GM23338 (cell line): ENCODE results near the gene MYORG. TPM values are rescaled to one million over a fixed set of nuclear protein-coding genes. Genes with fewer than 3 reads are reported as not detected.

Experiments
- ATAC-seq: fragments of 200-7000 bp; cut with Tn5 transposase; 3 replicates; pipeline ENCODE4 v1.9.1; 2020
- DNase-seq: peaks from one replicate; pipeline ENCODE4 v3.0.0-alpha.2; 2015; ENCODE audit warnings: low spot score
- H2AFZ ChIP-seq: fragments of 200-600 bp; sonication (generic); 2 replicates; pipeline ENCODE4 v1.8.0; 2016; ENCODE audit warnings: antibody characterized with exemption, mild to moderate bottlenecking, moderate library complexity
- H3F3A ChIP-seq: fragments of 200-600 bp; sonication (generic); replicated peaks from 2 replicates; pipeline ENCODE4 v1.8.0; 2017; ENCODE audit warnings: antibody characterized with exemption, mixed run types, low read depth
- H3K27ac ChIP-seq: fragments of 200-600 bp; sonication (generic); 2 replicates; pipeline ENCODE4 v1.6.1; 2016; ENCODE audit warnings: low read depth
- H3K27me3 ChIP-seq: fragments of 200-600 bp; sonication (generic); 2 replicates; pipeline ENCODE4 v1.8.0; 2016; ENCODE audit warnings: mild to moderate bottlenecking, mixed run types, moderate library complexity; ENCODE audit not compliant: insufficient read depth
- H3K36me3 ChIP-seq: fragments of 200-600 bp; sonication (generic); 2 replicates; pipeline ENCODE4 v1.8.0; 2016; ENCODE audit warnings: mild to moderate bottlenecking; ENCODE audit not compliant: insufficient read depth
- H3K4me1 ChIP-seq: fragments of 200-600 bp; sonication (generic); 2 replicates; pipeline ENCODE4 v1.8.0; 2016; ENCODE audit warnings: mild to moderate bottlenecking, moderate library complexity; ENCODE audit not compliant: insufficient read depth
- H3K4me2 ChIP-seq: fragments of 200-600 bp; sonication (generic); 2 replicates; pipeline ENCODE4 v1.7.1; 2017; ENCODE audit warnings: mixed run types
- H3K4me3 ChIP-seq: fragments of 200-600 bp; sonication (generic); 2 replicates; pipeline ENCODE4 v1.6.1; 2016; ENCODE audit warnings: mixed run types
- H3K79me2 ChIP-seq: fragments of 200-600 bp; sonication (generic); replicated peaks from 2 replicates; pipeline ENCODE4 v1.8.0; 2017; ENCODE audit warnings: mild to moderate bottlenecking; ENCODE audit not compliant: insufficient read depth
- H3K9me2 ChIP-seq: fragments of 200-600 bp; sonication (generic); 2 replicates; pipeline ENCODE4 v1.8.0; 2017; ENCODE audit not compliant: insufficient read depth
- H4K20me1 ChIP-seq: fragments of 200-600 bp; sonication (generic); replicated peaks from 2 replicates; pipeline ENCODE4 v1.8.0; 2017; ENCODE audit warnings: mild to moderate bottlenecking; ENCODE audit not compliant: insufficient read depth
- H3K27ac Mint-ChIP-seq: 2 replicates; pipeline ENCODE4 v1.8.0; 2020; ENCODE audit warnings: inconsistent platforms, mild to moderate bottlenecking, moderate library complexity, mixed read lengths
- H3K27me3 Mint-ChIP-seq: 3 replicates; pipeline ENCODE4 v1.8.0; 2022; ENCODE audit warnings: low read depth, mild to moderate bottlenecking, moderate library complexity, mixed read lengths, inconsistent platforms; ENCODE audit not compliant: insufficient read depth, poor library complexity
- H3K36me3 Mint-ChIP-seq: 3 replicates; pipeline ENCODE4 v1.8.0; 2021; ENCODE audit warnings: low read depth, mild to moderate bottlenecking, inconsistent platforms, moderate library complexity, mixed read lengths
- H3K4me1 Mint-ChIP-seq: 3 replicates; pipeline ENCODE4 v1.8.0; 2020; ENCODE audit warnings: mild to moderate bottlenecking, inconsistent platforms, mixed read lengths
- H3K4me3 Mint-ChIP-seq: 3 replicates; pipeline ENCODE4 v1.8.0; 2021; ENCODE audit warnings: moderate library complexity, mild to moderate bottlenecking, inconsistent platforms, mixed read lengths
- H3K9me3 Mint-ChIP-seq: 3 replicates; pipeline ENCODE4 v1.8.0; 2020; ENCODE audit warnings: moderate library complexity, mild to moderate bottlenecking, inconsistent platforms, mixed read lengths
- CREB1 ChIP-seq: fragments of 250-450 bp; sonication (Bioruptor Pico); IDR thresholded peaks from 2 replicates; pipeline ENCODE4 v1.5.0; 2020; ENCODE audit warnings: low read depth, mild to moderate bottlenecking, moderate library complexity
- EZH2 ChIP-seq: fragments of 200-600 bp; sonication (generic); IDR thresholded peaks from one replicate; pipeline ENCODE4 v1.8.0; 2017; ENCODE audit warnings: antibody characterized with exemption, mild to moderate bottlenecking, low read depth; ENCODE audit not compliant: unreplicated experiment
- EZH2phosphoT487 ChIP-seq: fragments of 200-600 bp; sonication (generic); IDR thresholded peaks from one replicate; pipeline ENCODE4 v1.8.1; 2018; ENCODE audit warnings: antibody characterized with exemption; ENCODE audit not compliant: unreplicated experiment
- JUNB ChIP-seq: IDR thresholded peaks from one replicate; pipeline ENCODE4 v1.6.1; 2016; ENCODE audit warnings: antibody characterized with exemption; ENCODE audit not compliant: unreplicated experiment
- NANOG ChIP-seq: IDR thresholded peaks from 2 replicates; pipeline ENCODE4 v1.6.1; 2016; ENCODE audit warnings: antibody characterized with exemption, borderline replicate concordance
- POLR2AphosphoS5 ChIP-seq: IDR thresholded peaks from 2 replicates; pipeline ENCODE4 v1.6.1; 2016; ENCODE audit warnings: antibody characterized with exemption, low read depth
- STAT1 ChIP-seq: IDR thresholded peaks from one replicate; pipeline ENCODE4 v1.6.1; 2016; ENCODE audit warnings: antibody characterized with exemption; ENCODE audit not compliant: unreplicated experiment
- ZNF114 ChIP-seq: fragments of 250-450 bp; sonication (Bioruptor Pico); IDR thresholded peaks from 2 replicates; pipeline ENCODE4 v1.5.0; 2020; ENCODE audit warnings: mild to moderate bottlenecking, moderate library complexity
- ZNF331 ChIP-seq: fragments of 250-450 bp; sonication (Bioruptor Pico); IDR thresholded peaks from 2 replicates; pipeline ENCODE4 v1.5.0; 2020; ENCODE audit warnings: low read depth, mild to moderate bottlenecking, moderate library complexity
- polyA plus RNA-seq: library from polyadenylated mRNA; unstranded; fragments of >200 nt; fragmentation: Nextera tagmentation; extraction: Ambion mirVana; gene quantifications from 2 replicates; pipeline ENCODE4 v1.2.1, GENCODE V29; 2016
- total RNA-seq: library from RNA; depleted of rRNA; stranded (reverse); fragments of >200 nt; shearing (Covaris generic); gene quantifications from 2 replicates; pipeline ENCODE4 v1.2.3, GENCODE V29; 2014
- TF ChIP-seq, protein P1 (sequence below): IDR thresholded peaks from one replicate; pipeline ENCODE4 v1.6.1; 2018; ENCODE audit warnings: antibody characterized with exemption; ENCODE audit not compliant: unreplicated experiment
- TF ChIP-seq, protein P2 (sequence below), 2 experiments: fragments of 200-600 bp in 1 of 2; sonication (generic) in 1 of 2; conservative IDR thresholded peaks; 2 replicates each; pipeline versions ENCODE4 v1.5.1 to v1.6.1; 2016 to 2017; ENCODE audit warnings: antibody characterized with exemption in 2 of 2, low read depth in 2 of 2, mild to moderate bottlenecking in 2 of 2, moderate library complexity in 1 of 2
- TF ChIP-seq, protein P3 (sequence below): fragments of 250-450 bp; sonication (Bioruptor Pico); IDR thresholded peaks from 2 replicates; pipeline ENCODE4 v1.5.0; 2020; ENCODE audit warnings: mild to moderate bottlenecking, moderate library complexity
- TF ChIP-seq, protein P4 (sequence below): IDR thresholded peaks from 2 replicates; pipeline ENCODE4 v1.6.1; 2016; ENCODE audit warnings: antibody characterized with exemption

The MYORG gene
- total and polyA plus RNA-seq, 2 experiments from 2014 or later = 1.5 to 7.3 TPM

DNA sequence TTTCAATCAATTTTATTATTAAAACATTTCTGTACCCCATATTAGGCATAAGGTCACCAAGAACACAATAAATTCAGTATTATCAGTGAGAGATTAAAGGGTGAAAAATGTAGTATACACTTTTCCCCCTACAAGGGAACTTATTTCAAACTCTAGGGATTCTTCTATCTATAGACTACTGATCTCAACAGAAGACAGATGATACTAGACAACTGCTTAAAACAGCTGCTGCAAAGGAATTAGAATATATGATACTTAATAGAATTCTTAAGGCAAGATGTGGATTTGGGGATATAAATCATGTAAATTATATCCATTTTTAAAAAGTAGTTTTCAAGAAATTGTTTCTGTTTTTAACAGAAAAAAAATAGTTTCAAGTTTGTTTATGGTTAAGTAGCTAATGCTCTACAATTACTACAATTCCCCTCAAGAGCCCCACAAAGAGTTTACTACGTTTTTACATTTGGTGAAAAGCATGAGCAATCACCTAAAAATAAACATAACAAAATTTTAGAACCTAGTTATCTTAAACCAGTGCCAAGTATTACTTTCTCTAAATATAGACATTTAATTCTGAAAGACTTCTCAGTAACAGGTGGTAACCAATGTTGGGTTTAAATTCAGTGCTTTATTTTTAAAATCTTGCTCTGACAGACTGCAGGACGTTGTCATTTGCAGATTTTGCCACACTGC lies 53.7 kb downstream of the MYORG start:
- H3K36me3 Mint-ChIP-seq = no peaks in the 10 kb centered on the region
- H3K9me2 ChIP-seq = no peaks in the 10 kb centered on the region
- H3K36me3 ChIP-seq = no peaks in the 10 kb centered on the region
- TF ChIP-seq STAT1 = no peak
- no peak for TF ChIP-seq NANOG
- no peak for TF ChIP-seq ZNF114 (CRISPR knock-in tag)
- TF ChIP-seq, protein P1, sequence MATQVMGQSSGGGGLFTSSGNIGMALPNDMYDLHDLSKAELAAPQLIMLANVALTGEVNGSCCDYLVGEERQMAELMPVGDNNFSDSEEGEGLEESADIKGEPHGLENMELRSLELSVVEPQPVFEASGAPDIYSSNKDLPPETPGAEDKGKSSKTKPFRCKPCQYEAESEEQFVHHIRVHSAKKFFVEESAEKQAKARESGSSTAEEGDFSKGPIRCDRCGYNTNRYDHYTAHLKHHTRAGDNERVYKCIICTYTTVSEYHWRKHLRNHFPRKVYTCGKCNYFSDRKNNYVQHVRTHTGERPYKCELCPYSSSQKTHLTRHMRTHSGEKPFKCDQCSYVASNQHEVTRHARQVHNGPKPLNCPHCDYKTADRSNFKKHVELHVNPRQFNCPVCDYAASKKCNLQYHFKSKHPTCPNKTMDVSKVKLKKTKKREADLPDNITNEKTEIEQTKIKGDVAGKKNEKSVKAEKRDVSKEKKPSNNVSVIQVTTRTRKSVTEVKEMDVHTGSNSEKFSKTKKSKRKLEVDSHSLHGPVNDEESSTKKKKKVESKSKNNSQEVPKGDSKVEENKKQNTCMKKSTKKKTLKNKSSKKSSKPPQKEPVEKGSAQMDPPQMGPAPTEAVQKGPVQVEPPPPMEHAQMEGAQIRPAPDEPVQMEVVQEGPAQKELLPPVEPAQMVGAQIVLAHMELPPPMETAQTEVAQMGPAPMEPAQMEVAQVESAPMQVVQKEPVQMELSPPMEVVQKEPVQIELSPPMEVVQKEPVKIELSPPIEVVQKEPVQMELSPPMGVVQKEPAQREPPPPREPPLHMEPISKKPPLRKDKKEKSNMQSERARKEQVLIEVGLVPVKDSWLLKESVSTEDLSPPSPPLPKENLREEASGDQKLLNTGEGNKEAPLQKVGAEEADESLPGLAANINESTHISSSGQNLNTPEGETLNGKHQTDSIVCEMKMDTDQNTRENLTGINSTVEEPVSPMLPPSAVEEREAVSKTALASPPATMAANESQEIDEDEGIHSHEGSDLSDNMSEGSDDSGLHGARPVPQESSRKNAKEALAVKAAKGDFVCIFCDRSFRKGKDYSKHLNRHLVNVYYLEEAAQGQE = no peak
- no peak for TF ChIP-seq JUNB
- no peak for TF ChIP-seq CREB1 (CRISPR knock-in tag)
- TF ChIP-seq EZH2phosphoT487 = no peak
- TF ChIP-seq POLR2AphosphoS5 = no peak
- TF ChIP-seq EZH2 = no peak
- TF ChIP-seq, protein P2, sequence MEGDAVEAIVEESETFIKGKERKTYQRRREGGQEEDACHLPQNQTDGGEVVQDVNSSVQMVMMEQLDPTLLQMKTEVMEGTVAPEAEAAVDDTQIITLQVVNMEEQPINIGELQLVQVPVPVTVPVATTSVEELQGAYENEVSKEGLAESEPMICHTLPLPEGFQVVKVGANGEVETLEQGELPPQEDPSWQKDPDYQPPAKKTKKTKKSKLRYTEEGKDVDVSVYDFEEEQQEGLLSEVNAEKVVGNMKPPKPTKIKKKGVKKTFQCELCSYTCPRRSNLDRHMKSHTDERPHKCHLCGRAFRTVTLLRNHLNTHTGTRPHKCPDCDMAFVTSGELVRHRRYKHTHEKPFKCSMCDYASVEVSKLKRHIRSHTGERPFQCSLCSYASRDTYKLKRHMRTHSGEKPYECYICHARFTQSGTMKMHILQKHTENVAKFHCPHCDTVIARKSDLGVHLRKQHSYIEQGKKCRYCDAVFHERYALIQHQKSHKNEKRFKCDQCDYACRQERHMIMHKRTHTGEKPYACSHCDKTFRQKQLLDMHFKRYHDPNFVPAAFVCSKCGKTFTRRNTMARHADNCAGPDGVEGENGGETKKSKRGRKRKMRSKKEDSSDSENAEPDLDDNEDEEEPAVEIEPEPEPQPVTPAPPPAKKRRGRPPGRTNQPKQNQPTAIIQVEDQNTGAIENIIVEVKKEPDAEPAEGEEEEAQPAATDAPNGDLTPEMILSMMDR (conservative IDR thresholded peaks at IDR 0.05; ENCODE audit: low read depth in 2 of 2) = no peak
- TF ChIP-seq, protein P3, sequence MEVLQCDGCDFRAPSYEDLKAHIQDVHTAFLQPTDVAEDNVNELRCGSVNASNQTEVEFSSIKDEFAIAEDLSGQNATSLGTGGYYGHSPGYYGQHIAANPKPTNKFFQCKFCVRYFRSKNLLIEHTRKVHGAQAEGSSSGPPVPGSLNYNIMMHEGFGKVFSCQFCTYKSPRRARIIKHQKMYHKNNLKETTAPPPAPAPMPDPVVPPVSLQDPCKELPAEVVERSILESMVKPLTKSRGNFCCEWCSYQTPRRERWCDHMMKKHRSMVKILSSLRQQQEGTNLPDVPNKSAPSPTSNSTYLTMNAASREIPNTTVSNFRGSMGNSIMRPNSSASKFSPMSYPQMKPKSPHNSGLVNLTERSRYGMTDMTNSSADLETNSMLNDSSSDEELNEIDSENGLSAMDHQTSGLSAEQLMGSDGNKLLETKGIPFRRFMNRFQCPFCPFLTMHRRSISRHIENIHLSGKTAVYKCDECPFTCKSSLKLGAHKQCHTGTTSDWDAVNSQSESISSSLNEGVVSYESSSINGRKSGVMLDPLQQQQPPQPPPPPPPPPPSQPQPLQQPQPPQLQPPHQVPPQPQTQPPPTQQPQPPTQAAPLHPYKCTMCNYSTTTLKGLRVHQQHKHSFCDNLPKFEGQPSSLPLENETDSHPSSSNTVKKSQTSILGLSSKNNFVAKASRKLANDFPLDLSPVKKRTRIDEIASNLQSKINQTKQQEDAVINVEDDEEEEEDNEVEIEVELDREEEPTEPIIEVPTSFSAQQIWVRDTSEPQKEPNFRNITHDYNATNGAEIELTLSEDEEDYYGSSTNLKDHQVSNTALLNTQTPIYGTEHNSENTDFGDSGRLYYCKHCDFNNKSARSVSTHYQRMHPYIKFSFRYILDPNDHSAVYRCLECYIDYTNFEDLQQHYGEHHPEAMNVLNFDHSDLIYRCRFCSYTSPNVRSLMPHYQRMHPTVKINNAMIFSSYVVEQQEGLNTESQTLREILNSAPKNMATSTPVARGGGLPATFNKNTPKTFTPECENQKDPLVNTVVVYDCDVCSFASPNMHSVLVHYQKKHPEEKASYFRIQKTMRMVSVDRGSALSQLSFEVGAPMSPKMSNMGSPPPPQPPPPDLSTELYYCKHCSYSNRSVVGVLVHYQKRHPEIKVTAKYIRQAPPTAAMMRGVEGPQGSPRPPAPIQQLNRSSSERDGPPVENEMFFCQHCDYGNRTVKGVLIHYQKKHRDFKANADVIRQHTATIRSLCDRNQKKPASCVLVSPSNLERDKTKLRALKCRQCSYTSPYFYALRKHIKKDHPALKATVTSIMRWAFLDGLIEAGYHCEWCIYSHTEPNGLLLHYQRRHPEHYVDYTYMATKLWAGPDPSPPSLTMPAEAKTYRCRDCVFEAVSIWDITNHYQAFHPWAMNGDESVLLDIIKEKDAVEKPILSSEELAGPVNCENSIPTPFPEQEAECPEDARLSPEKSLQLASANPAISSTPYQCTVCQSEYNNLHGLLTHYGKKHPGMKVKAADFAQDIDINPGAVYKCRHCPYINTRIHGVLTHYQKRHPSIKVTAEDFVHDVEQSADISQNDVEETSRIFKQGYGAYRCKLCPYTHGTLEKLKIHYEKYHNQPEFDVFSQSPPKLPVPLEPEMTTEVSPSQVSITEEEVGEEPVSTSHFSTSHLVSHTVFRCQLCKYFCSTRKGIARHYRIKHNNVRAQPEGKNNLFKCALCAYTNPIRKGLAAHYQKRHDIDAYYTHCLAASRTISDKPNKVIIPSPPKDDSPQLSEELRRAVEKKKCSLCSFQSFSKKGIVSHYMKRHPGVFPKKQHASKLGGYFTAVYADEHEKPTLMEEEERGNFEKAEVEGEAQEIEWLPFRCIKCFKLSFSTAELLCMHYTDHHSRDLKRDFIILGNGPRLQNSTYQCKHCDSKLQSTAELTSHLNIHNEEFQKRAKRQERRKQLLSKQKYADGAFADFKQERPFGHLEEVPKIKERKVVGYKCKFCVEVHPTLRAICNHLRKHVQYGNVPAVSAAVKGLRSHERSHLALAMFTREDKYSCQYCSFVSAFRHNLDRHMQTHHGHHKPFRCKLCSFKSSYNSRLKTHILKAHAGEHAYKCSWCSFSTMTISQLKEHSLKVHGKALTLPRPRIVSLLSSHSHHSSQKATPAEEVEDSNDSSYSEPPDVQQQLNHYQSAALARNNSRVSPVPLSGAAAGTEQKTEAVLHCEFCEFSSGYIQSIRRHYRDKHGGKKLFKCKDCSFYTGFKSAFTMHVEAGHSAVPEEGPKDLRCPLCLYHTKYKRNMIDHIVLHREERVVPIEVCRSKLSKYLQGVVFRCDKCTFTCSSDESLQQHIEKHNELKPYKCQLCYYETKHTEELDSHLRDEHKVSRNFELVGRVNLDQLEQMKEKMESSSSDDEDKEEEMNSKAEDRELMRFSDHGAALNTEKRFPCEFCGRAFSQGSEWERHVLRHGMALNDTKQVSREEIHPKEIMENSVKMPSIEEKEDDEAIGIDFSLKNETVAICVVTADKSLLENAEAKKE (CRISPR knock-in tag) = no peak
- TF ChIP-seq, protein P4, sequence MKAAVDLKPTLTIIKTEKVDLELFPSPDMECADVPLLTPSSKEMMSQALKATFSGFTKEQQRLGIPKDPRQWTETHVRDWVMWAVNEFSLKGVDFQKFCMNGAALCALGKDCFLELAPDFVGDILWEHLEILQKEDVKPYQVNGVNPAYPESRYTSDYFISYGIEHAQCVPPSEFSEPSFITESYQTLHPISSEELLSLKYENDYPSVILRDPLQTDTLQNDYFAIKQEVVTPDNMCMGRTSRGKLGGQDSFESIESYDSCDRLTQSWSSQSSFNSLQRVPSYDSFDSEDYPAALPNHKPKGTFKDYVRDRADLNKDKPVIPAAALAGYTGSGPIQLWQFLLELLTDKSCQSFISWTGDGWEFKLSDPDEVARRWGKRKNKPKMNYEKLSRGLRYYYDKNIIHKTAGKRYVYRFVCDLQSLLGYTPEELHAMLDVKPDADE = no peak
- TF ChIP-seq ZNF331 = no peak
- H3K4me1 ChIP-seq = peaks cover 3% of the 10 kb centered on the region
- no peak for ATAC-seq
- no peak overlapping the region for H3K4me3 Mint-ChIP-seq
- H3K27ac Mint-ChIP-seq = no peak overlapping the region
- 0 out of 2 replicates have a peak, but pooled peaks cover 5% of the 10 kb centered on the region for H3K79me2 ChIP-seq
- no peak overlapping the region for H3K4me2 ChIP-seq
- H3K27ac ChIP-seq = no peak overlapping the region
- no peaks in the 10 kb centered on the region for H3F3A ChIP-seq
- no peaks in the 10 kb centered on the region for H3K27me3 Mint-ChIP-seq
- no peaks in the 10 kb centered on the region for H3K9me3 Mint-ChIP-seq
- no peak for DNase-seq
- no peak overlapping the region for H2AFZ ChIP-seq
- no peak overlapping the region for H3K4me3 ChIP-seq
- H3K4me1 Mint-ChIP-seq = peaks cover 11% of the 10 kb centered on the region
- no peaks in the 10 kb centered on the region for H3K27me3 ChIP-seq
- no peaks in the 10 kb centered on the region for H4K20me1 ChIP-seq
